Measurements from ENCODE around the gene KLHL17.
A peak's percentile ranks its signal among the peaks of the same experiment; 100 is the strongest.
"Not testable (repeated sequence)": the region's sequence is repeated elsewhere in the genome, so short reads cannot be mapped to it uniquely, and the experiment has no call there.

The KLHL17 gene

DNA sequence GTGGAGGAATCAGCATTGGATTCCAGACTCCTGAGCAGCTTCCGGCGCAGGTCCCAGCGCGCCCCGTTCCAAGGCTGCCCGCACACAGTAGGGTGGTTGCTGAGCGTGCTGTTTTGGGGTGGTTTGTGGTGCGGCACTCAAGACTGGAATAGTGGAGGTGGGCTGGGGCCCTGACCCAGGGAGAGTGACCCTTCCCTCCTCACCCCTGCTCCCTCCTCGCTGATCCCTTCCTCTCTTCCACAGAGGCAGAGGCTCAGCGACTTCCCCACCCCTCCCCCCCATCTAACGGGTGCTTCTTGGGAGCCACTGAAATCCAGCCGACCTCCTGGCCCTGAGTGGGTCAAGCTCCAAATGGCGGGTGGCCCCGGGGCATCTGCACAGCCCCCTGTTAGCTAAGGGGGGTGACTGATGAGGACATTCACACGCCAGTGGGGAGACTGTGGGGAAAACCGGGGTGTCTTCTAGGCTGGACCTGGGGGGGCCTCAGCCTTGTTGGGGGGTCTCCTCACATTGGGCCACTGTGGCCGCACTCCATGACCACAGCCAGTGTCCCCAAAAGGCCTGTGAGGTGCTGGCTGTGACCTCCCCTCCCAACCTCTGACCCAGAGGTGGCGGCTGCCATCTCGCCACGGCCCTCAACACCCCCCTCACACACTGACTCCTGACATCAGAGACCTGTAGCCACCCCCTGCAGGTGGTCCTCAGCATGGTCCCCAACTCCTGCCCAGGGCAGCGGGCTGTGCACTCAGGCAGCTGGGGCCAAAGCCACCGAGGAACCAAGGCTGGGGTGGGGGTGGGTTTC lies 43.4 kb downstream of the KLHL17 start:
- DNase-seq (ENCODE audit: low read depth, low spot score), result no peak
- H3K4me3 ChIP-seq (ENCODE audit: low read length), result no peak overlapping the region

DNA sequence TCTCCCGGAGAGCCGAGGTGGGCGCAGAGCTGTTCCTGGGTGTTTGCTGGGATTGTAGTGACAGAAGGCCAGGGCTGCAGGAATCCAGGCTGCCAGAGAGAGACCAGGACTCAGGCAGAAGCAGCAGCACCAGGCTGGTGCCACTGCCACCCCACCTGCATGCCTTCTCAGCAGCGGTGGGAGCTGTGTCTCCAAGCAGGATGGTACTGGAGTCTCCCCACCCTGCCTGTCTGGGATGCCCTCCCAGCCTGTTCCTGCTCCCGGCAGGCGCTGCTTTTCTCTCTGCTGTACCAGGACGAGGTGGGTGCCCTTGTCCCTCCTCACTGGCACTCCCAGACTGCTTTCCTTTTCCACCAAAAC lies 44.0 kb downstream of the KLHL17 start:
- no peak for DNase-seq (ENCODE audit: low read depth, low spot score)
- H3K4me3 ChIP-seq (ENCODE audit: low read length), result no peak overlapping the region

DNA sequence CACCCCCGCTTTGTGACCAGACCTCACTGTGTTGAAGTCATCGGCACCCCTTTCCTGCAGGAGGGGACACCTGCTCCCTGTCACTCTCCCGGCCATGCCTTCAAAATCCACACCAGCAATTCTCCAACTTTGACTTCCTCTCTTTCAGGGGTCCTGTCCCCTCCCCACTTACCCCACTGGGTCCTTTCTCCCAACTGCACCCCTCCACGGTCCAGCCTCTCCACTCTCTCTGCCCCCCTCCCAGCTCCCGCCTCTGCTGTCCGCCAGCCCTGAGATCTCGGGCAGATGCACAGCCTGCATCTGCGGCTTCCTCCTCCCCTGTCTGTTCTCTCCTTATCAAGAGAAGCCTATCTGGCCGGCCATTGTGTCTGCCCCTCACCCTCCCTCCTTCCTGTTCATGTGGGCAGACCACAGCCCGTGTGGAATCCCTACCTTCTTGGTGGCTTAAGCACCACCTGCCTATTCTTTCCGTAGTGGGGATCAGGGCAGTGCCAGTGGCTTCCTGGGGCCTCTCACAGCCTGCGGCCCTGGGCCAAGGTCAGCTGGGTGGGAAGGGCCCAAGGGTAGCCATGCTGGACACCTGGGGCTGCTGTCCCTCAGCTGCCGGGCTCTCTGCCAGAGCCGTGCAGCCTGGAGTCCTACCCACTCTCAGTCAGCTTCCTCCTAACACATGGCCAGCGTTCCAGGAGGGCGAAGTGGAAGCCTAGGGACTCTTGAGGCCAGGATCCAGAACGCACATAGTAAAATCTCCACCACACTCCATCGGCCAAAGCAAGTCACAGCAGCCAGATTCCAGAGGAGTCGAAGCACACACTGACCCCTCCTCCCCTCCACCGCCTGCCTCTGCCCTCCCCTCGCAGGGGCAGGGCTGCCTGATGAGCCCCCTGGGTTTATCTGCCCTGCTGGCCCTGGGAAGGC lies 44.7 kb downstream of the KLHL17 start:
- DNase-seq (ENCODE audit: low read depth, low spot score), result peak; percentile 67
- no peak overlapping the region for H3K4me3 ChIP-seq (ENCODE audit: low read length)

DNA sequence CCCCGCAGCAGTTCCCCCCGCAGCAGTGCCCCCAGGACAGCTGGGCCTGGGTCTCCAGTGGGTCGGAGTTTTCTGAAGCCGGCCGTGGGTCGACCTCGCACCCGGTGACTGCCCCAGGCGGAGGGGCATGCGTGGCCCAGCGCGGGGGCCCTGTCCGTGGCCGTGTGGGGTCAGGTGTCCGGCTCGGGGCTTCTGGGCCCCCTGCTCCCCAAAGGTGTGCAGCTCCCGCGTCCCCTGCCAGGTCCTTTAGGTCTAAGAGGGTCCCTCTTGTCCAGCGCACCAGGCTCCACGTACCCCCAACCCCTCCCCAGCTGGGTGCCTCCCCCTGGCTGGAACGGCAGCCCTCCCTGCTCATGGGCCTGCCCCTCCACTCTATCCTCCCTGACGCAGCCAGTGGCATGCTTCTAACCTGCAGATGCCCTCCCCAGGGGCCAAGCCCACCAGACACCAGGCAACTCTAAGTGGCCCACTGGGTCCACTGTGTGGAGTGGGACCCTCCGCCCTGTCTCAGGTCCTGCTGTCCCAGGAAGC lies 45.5 kb downstream of the KLHL17 start:
- H3K4me3 ChIP-seq (ENCODE audit: low read length), result no peak overlapping the region
- DNase-seq (ENCODE audit: low read depth, low spot score), result no peak

DNA sequence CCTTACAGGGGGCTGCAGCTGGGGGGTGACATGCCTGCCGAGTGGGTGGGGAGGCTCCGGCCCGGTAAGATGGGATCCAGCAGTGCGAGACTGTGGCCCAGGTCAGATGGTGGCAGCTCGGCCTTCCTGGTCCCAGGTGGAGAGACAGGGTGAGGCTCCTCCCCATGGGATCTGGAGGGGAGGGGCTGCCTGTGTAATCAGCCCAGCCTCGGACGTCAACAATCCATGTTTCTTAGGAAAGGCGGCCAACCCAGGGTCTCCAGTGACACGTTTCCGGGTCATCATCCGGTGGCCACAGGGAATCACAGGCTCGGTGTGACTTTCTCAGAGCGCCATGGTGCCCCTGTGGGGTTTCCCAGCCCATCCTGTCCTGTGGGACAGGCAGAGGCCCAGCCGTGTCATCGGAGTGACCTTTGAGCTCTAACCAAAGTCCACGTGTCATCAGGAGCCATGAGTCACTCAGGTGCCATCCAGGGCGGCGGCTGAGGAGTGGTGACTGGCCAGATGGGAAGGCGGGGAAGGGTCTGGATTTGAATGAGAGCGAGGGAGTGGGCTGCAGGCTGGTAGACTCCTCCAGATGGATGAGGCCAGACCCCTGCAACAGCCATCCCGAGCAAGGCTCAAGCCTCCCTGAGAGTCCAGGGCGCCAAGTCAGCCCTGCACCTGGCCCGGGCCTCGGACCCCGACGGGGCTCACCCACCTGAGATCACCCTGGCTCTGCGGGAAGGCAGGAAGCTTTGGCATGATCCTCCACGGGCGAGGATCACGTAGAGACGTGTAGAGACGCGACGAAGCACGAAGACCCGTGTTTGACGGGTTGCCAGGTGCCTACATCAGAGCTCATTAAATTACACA lies 46.1 kb downstream of the KLHL17 start:
- DNase-seq (ENCODE audit: low read depth, low spot score), result no peak
- no peak overlapping the region for H3K4me3 ChIP-seq (ENCODE audit: low read length)

DNA sequence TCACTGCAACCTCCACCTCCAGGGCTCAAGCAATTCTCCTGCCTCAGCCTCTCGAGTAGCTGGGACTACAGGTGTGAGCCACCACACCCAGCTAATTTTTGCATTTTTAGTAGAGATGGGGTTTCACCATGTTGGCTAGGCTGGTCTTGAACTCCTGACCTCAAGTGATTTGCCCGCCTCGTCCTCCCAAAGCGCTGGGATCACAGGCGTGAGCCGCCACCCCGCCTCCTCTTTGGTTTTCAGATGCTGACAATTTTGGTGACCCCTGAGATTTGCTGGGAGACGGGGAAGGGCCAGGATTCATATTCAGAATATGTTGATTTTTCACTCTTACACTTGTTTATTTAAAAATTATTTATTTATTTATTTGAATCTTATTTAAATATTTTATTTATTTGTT lies 49.7 kb downstream of the KLHL17 start:
- H3K4me3 ChIP-seq (ENCODE audit: low read length); DNase-seq (ENCODE audit: low read depth, low spot score): not testable (repeated sequence)

DNA sequence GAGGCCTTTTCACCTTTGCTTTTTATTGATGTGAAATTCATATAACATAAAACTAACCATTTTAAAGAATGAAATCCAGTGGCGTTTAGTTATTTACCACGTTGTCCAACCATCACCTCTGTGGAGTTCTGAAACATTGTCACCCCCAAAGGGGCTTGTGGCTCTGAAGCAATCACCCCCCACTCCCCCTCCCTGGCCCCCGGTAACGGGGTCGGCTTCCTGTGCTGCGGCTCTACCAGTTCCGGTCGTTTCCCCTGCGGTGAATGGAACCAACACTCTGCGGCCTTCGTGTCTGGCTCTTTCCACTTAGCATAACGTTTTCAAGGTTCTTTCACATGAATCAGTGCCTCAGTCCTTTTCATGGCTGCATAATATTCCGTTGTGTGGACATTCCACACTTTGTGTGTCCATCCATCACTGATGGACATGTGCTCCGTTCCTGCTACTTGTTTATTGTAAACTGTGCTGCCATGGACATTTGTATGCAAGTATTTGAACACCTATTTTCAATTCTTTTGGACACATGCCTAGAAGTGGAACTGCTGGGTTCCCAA lies 51.1 kb downstream of the KLHL17 start:
- H3K4me3 ChIP-seq (ENCODE audit: low read length), result no peak overlapping the region
- no peak for DNase-seq (ENCODE audit: low read depth, low spot score)

DNA sequence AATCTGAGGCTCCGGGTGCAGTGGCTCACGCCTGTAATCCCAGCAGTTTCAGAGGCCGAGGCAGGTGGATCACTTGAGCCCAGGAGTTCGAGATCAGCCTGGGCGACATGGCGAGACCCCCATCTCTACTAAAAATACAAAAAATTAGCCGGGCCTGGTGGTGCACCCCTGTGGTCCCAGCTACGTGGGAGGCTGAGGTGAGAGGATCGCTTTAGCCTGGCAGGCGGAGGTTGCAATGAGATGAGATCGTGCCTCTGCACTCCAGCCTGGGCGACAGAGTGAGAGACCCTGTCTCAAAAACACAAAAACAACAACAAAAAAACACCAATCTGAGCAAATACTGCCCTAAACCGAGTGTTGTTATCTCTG lies 52.3 kb downstream of the KLHL17 start:
- peak overlapping the region; percentile 90 for H3K4me3 ChIP-seq (ENCODE audit: low read length)
- DNase-seq (ENCODE audit: low read depth, low spot score), result not testable (repeated sequence)

DNA sequence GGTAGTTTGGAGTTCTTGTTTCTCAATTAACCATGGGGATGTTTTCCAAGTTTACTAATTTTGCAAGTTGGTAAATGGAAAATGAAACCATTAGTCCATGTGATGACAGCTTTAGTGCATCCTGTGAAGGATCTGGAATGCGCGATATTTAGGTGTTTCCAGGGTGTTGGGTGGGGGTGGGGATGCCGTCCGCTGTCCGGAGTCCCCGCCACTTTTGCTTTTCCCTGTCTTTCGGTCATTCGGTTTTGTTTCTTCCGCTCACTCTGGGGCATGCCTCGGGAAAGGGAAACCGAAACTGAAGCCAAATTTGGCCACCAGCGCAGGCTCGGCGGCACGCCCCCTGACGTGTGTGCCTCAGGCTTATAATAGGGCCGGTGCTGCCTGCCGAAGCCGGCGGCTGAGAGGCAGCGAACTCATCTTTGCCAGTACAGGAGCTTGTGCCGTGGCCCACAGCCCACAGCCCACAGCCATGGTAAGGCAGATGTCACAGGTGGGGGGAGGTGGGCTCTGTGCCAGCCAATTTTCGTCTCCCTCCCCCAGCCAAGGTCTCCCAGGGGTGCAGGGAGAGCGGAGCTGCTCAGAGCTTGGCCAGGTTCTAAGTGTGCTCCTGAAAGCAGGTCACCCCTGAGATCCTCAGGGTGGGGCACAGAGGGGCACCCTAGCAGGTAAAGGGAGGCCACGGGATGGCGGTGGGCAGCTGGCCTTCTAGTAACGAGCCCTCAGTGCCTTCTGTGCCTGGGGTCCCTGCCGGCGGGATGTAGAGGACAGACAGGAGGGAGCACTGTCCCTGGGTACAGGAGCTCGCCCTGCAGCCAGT lies 52.9 kb downstream of the KLHL17 start, which contains the start of gene ISG15:
TSS of gene ISG15 (plus strand) at position 393 of the 817 bp plus-strand sequence. CDS start at position 470, 77 bp downstream.
- DNase-seq (ENCODE audit: low read depth, low spot score), result peak; percentile 84
- H3K4me3 ChIP-seq (ENCODE audit: low read length), result peak within 1 kb of the TSS; percentile 90

DNA sequence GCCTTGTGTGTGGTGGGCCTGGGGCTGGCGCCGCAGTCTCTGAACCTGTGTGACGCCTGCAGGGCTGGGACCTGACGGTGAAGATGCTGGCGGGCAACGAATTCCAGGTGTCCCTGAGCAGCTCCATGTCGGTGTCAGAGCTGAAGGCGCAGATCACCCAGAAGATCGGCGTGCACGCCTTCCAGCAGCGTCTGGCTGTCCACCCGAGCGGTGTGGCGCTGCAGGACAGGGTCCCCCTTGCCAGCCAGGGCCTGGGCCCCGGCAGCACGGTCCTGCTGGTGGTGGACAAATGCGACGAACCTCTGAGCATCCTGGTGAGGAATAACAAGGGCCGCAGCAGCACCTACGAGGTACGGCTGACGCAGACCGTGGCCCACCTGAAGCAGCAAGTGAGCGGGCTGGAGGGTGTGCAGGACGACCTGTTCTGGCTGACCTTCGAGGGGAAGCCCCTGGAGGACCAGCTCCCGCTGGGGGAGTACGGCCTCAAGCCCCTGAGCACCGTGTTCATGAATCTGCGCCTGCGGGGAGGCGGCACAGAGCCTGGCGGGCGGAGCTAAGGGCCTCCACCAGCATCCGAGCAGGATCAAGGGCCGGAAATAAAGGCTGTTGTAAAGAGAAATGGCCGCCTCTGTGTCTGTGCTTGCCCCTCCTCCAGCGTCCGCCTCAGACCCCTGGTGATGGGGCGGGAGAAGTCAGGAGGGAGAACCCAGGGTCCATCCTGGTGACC lies 53.7 kb downstream of the KLHL17 start:
- peak overlapping the region; percentile 90 for H3K4me3 ChIP-seq (ENCODE audit: low read length)
- DNase-seq (ENCODE audit: low read depth, low spot score), result no peak

DNA sequence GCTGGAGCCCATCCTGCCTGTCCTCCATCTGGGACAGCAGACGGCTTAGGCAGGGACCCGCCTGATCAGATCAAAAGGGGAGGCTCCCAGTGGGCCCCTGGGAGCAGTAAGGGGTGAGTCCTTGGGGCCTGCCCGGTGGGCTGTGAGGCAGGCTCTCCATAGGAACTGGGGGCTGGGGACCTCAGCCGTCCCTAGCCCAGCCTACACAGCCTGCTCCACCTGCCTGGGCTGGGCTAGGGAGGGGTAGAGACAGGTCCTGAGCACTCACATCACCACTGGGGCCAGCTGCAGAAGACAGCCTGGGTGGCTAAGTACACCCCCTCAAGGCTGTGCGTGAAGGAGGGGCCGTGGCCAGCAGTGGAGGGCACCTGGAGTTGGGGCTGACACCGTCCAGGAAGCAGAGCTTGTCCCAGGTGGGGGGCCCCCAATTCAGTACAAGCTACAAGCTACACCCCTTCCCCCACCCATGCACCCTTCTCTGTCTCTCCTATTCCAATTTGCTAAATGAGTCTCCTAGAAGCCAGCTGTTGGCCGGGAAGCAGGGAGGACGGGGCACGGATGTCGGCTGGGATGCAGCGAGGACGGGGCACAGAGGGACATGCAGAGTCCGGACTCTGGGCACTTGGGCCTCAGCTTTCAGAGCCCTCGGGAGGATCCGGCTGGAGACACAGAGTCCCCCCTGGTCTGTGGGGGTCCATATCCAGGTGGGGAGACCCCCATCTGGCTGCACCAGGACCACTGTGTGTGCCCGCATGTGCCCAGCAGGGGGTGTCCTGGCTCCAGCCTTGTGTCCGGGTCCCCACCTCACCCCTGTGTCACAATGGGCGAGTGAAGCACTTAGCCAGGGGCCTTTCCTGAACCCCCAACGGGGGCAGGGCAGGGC lies 54.7 kb downstream of the KLHL17 start:
- DNase-seq (ENCODE audit: low read depth, low spot score), result no peak
- H3K4me3 ChIP-seq (ENCODE audit: low read length), result peak overlapping the region; percentile 90

Measured in Jurkat, Clone E6-1 (cell line).